Midbrain (tissue), 1 donor: ENCODE data around the gene CD300LG.

Experiments
- DNase-seq: peaks from one replicate; lab custom pipeline; 2025; lab: John Stamatoyannopoulos, UW

The CD300LG gene

DNA sequence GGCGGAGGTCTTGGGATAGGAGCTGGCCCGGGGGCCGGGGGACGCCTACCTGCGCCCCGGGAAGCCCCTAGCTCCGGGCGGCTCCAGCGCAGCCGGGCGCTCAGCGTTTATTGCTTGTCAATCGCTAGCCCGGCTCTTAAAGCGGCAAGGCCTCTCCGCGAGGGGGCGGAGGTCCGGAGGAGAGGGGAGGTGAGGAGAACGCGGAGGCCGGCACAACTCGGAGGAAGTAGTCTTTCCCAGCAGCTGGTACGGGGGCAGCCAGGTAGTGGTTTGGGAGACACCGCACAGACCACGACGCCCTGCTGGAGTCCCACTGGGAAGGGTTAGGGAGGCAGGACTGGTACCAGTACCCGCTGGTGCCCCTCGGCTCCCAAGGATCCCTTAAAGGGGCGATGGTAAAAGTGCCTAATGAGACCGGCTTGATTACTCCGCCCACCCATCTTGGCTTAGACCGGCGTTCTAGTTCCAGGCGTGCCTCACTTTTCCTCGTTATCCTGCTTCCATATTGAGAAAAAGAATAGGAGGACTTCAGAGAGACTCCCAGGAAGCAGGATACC is 60.5 kb downstream of the CD300LG start, which contains the start of gene MPP2:
TSS of gene MPP2 (minus strand) at position 112 of the 557 bp plus-strand sequence. CDS start 3,076 bp downstream, outside the sequence.
- DNase-seq, result peak; percentile 83

DNA sequence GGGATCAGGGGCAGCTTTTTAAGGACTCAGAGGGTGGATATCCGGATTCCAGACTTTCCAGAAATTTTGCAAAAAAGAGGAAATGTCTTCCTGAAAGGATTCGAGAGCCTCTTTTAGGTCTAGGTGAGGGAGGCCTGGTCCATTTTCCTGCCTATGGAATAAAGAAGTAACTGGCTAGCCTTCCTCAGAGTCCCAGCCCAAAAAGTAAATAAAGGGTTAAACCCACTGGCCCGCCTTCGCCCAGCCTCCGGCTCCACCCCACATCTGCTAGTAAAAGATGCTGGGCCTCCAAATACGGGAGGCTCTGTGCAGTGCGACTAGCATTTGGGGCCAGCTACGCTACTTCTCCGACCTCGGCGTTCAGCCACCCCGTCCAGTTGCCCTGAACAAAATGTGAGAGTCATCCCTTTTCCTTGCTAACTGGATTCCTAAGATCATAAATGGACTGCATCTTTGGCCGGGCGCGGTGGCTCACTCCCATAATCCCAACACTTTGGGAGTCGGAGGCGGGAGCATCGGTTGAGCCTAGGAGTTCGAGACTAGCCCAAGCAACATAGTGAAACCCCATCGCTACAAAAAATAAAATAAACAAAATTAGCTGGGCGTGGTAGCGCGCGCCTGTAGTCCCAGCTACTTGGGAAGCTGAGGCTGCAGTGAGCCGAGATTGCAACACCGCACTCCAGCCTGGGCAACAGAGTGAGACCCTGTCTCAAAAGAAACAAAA is 61.2 kb downstream of the CD300LG start:
- peak; percentile 84 for DNase-seq

DNA sequence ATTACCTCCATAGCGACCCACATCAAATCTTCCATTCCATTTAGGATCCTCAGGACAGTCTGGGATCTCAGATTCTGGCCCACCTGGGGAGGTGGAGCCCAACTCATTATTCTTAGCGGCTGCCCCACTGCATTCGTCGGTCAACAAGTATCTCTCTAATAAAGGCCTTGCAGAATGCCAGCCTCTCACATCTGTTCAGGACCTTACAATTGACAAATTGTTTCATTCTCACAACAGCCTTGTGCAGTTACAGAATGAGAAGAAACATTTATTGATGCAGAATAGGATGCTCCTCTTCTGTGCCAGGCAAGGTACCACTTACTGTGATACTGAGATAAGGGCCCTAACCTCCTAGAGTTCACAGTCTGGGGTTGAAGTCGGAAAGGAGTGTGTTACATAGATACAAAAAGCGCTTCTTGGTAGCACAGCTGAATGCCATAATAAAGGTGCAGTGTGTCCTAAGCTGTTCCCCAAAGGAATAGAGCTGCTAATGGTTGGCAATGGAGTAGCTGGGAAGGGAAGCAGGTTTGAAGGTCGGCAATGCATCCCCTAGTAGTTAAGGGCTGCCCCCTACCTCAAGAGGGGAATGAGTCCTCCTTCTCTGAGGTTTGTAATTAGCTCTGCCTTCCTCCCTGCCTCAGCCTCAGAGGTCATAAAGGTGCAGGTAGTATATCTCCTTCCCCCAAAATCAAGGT is 62.7 kb downstream of the CD300LG start:
- DNase-seq, result peak; percentile 52

DNA sequence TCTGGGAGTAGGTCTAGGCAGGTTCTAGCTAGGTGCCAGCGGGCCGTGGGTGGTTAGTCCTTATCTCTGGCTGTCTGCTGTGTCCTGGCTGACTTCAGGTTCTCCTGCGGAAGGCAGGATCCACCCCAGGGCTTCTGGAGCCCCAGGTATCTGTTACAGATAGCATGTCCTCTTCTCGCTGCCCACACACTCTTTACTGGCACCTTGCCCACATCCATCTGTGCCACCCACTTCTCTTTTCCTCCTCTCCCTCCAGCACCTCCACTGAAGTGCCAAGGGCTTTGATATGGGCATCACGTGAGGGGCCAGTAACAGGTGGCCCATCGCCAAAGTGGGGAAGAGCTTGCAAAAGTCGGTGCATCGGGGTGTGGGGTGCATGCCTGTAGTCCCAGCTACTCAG is 64.9 kb downstream of the CD300LG start:
- DNase-seq, result no peak

DNA sequence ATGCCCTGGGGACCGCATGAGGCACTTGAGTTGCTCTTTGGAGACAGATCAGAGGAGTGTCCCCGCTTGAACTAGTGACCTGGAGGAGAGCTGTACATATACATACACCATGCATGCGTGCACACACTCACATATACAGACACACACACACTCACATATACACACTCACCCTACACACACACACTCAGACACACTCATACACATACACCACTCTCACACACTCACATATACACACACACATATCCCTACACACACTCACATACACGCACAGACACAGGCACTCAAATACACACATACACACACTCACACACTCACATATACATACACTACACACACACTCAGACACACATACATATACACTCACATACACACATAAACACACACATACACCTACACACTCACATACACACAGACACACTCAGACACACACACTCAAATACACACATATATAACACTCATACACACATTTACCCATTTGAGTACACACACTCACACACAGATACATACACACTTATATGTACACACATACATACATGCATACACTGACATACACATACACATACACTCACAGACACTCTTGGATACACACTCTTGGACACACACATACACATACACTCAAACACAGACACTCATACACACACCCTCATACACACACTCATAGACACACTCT is 65.8 kb downstream of the CD300LG start:
- no peak for DNase-seq
